ENCODE measurements around the gene TNNT1.

The TNNT1 gene

GRCh38 chr19:55103190-55103589, 45.8 kb downstream of the TNNT1 start:
- TF ChIP-seq, protein P1, sequence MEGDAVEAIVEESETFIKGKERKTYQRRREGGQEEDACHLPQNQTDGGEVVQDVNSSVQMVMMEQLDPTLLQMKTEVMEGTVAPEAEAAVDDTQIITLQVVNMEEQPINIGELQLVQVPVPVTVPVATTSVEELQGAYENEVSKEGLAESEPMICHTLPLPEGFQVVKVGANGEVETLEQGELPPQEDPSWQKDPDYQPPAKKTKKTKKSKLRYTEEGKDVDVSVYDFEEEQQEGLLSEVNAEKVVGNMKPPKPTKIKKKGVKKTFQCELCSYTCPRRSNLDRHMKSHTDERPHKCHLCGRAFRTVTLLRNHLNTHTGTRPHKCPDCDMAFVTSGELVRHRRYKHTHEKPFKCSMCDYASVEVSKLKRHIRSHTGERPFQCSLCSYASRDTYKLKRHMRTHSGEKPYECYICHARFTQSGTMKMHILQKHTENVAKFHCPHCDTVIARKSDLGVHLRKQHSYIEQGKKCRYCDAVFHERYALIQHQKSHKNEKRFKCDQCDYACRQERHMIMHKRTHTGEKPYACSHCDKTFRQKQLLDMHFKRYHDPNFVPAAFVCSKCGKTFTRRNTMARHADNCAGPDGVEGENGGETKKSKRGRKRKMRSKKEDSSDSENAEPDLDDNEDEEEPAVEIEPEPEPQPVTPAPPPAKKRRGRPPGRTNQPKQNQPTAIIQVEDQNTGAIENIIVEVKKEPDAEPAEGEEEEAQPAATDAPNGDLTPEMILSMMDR (IDR thresholded peaks at IDR 0.05; ENCODE audit: low read depth, low read length) = no peak
- no peak for TF ChIP-seq EZH2phosphoT487 (IDR thresholded peaks at IDR 0.05; ENCODE audit: low read depth)
- Histone ChIP-seq H3K36me3 (replicated peaks; ENCODE audit: low read depth, low read length) (peaks cover 13% of the 10 kb centered on the region), H3K27ac (ENCODE audit: low read length) (no peak overlapping the region), H3K4me1 (ENCODE audit: low read length) (no peaks in the 10 kb centered on the region), H3K27me3 (ENCODE audit: low read depth, low read length) (no peaks in the 10 kb centered on the region), H4K20me1 (ENCODE audit: insufficient read depth, low read length) (peaks cover 9% of the 10 kb centered on the region), H3K4me3 (ENCODE audit: low read length) (no peak overlapping the region), H3K79me2 (ENCODE audit: low read length) (no peaks in the 10 kb centered on the region), H3K4me2 (ENCODE audit: low read length) (no peak overlapping the region), H2AFZ (ENCODE audit: low read depth, low read length) (no peak overlapping the region), H3K9ac (ENCODE audit: low read length) (no peak overlapping the region), H3K9me3 (ENCODE audit: insufficient read depth, low read length) (no peaks in the 10 kb centered on the region)

- no peaks in the 10 kb centered on the region for H3K79me2 ChIP-seq (ENCODE audit: low read length)
- H4K20me1 ChIP-seq (ENCODE audit: insufficient read depth, low read length) = peaks cover 6% of the 10 kb centered on the region
- no peak overlapping the region for H2AFZ ChIP-seq (ENCODE audit: low read depth, low read length)
- no peaks in the 10 kb centered on the region for H3K27me3 ChIP-seq (ENCODE audit: low read depth, low read length)
- H3K9me3 ChIP-seq (ENCODE audit: insufficient read depth, low read length) = no peaks in the 10 kb centered on the region
- TF ChIP-seq, protein P1 (IDR thresholded peaks at IDR 0.05; ENCODE audit: low read depth, low read length) = no peak
- no peak for TF ChIP-seq EZH2phosphoT487 (IDR thresholded peaks at IDR 0.05; ENCODE audit: low read depth)
- H3K4me2 ChIP-seq (ENCODE audit: low read length) = no peak overlapping the region
- H3K9ac ChIP-seq (ENCODE audit: low read length) = no peak overlapping the region
- no peak overlapping the region for H3K27ac ChIP-seq (ENCODE audit: low read length)
- H3K36me3 ChIP-seq (replicated peaks; ENCODE audit: low read depth, low read length) = peaks cover 13% of the 10 kb centered on the region
- no peak overlapping the region for H3K4me3 ChIP-seq (ENCODE audit: low read length)
- no peaks in the 10 kb centered on the region for H3K4me1 ChIP-seq (ENCODE audit: low read length)
Measured at GRCh38 chr19:55101261-55101660, 47.7 kb downstream of the TNNT1 start.

DNA sequence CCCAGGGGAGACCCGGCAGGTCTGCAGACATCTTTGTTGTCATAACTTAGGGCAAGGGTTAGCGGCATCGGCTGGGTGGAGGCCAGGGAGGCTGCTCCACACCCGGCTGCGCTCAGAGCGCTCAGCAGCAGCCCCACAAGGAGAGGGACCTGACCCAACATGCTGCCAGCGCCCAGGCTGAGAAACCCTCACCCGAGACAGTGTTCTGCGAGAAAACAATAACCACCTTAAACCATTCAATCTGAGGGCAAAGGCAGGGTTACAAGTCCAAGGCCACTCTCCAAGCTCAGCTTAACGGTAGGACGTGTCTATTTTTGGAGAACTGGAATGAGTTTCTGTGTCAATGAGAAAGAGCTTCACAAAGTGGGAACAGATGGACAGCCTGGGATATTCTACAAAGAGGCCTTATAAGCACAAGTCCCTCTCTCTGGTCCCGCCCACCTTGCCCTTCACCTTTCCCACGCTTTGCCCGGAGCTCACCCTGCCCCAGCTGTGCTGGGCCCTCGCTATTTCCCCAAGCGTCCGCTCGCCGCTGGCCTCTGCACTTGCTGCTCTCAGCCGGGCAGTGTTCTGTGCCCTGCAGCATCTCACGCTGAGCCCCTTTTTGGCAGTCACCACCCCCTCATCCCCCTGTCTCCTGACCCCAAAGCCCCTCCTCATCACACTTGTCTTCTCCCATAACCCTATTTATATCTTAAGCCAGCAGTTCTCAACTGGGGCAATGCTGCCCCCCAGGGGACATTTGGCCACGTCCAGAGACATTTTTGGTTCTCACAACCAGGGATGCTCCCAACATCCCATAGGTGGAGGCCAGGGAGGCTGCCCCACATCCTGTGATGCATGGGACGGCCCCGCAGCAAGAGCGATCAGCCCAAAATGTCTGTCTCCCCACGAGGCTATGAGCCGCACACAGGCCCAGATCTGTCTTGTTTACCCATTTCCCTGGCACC, 49.2 kb downstream of the TNNT1 start:
- Histone ChIP-seq H3K27me3 (ENCODE audit: low read depth, low read length) (no peaks in the 10 kb centered on the region), H3K9me3 (ENCODE audit: insufficient read depth, low read length) (no peaks in the 10 kb centered on the region), H3K4me3 (ENCODE audit: low read length) (no peak overlapping the region), H3K9ac (ENCODE audit: low read length) (no peak overlapping the region), H3K4me2 (ENCODE audit: low read length) (no peak overlapping the region), H3K79me2 (ENCODE audit: low read length) (no peaks in the 10 kb centered on the region), H3K27ac (ENCODE audit: low read length) (no peak overlapping the region), H3K4me1 (ENCODE audit: low read length) (no peaks in the 10 kb centered on the region), H4K20me1 (ENCODE audit: insufficient read depth, low read length) (peaks cover 6% of the 10 kb centered on the region), H3K36me3 (replicated peaks; ENCODE audit: low read depth, low read length) (peaks cover 14% of the 10 kb centered on the region), H2AFZ (ENCODE audit: low read depth, low read length) (no peak overlapping the region)
- TF ChIP-seq, protein P1 (IDR thresholded peaks at IDR 0.05; ENCODE audit: low read depth, low read length) = peak; percentile 24; the same call in 1 of the 2 replicates
- TF ChIP-seq EZH2phosphoT487 (IDR thresholded peaks at IDR 0.05; ENCODE audit: low read depth) = no peak

DNA sequence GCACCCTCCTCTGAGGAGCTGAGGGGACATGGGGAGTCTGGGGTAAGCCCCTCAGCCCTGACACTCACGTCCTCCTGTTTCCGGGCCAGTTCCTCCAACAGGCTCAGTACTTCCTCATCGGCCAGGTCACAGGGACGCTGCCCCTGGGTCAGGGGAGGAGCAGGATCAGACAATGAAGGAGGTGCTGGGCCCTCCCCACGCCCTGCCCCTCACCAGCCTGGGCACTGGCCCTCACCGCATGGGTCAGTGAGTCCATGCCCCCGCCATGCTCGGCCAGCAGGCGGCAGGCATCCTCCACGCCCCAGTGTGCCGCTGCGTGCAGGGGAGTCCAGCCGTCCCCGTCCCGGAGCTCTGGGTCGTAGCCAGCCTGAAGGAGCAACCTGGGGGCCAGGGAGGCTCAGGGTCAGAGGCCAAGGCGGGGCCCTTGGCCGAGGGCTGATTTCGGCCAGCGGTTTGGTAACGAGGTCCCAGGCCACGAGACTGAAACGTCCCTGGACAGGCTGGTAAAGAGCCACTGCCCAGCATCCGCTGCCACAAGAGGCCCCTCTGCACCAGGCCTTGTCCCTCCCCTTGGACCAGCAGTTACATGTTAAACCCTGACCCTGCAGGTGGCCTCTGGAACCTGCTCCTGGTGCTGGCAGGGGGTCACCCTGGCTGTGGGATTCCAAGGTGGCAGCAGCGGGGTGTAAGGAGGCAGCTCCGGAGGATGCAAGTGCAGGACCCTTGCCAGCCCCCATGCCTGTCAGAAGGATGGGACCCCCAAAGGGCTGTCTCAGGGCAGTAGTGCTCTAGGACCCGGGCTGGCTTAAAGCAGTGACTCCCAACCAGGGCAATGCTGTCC, 50.1 kb downstream of the TNNT1 start:
- H4K20me1 ChIP-seq (ENCODE audit: insufficient read depth, low read length) = peaks cover 6% of the 10 kb centered on the region
- no peaks in the 10 kb centered on the region for H3K79me2 ChIP-seq (ENCODE audit: low read length)

More for the DNA sequence above, 50.1 kb downstream of the TNNT1 start:
- Histone ChIP-seq H3K4me2 (ENCODE audit: low read length) (no peak overlapping the region), H2AFZ (ENCODE audit: low read depth, low read length) (no peak overlapping the region), H3K9me3 (ENCODE audit: insufficient read depth, low read length) (no peaks in the 10 kb centered on the region), H3K27me3 (ENCODE audit: low read depth, low read length) (no peaks in the 10 kb centered on the region), H3K36me3 (replicated peaks; ENCODE audit: low read depth, low read length) (peaks cover 19% of the 10 kb centered on the region), H3K4me3 (ENCODE audit: low read length) (no peak overlapping the region), H3K4me1 (ENCODE audit: low read length) (no peaks in the 10 kb centered on the region), H3K27ac (ENCODE audit: low read length) (no peak overlapping the region), H3K9ac (ENCODE audit: low read length) (no peak overlapping the region)
- TF ChIP-seq EZH2phosphoT487 (IDR thresholded peaks at IDR 0.05; ENCODE audit: low read depth) = no peak
- TF ChIP-seq, protein P1 (IDR thresholded peaks at IDR 0.05; ENCODE audit: low read depth, low read length) = no peak
